Spinal cord (tissue), 10 donors: ENCODE results near the gene NPC1L1. TPM values are rescaled to one million over a fixed set of nuclear protein-coding genes. Genes with fewer than 3 reads are reported as not detected.

ENCODE experiments used
- DNase-seq, 6 donors: peaks; one replicate each; pipeline versions ENCODE4 v3.0.0 to v3.0.0-alpha.2; 2013 to 2015; ENCODE audit warnings: low spot score in 6 of 6, low read depth in 4 of 6
- H3K27ac ChIP-seq: one replicate; pipeline ENCODE4 v1.5.1; 2013; ENCODE audit warnings: low read depth, low read length, control low read depth
- H3K27me3 ChIP-seq: one replicate; pipeline ENCODE4 v1.6.1; 2013; ENCODE audit warnings: low read length; ENCODE audit not compliant: control insufficient read depth, insufficient read depth
- H3K36me3 ChIP-seq: one replicate; pipeline ENCODE4 v1.6.1; 2013; ENCODE audit warnings: low read length; ENCODE audit not compliant: control insufficient read depth, insufficient read depth
- H3K4me1 ChIP-seq: one replicate; pipeline ENCODE4 v1.6.1; 2013; ENCODE audit warnings: low read length; ENCODE audit not compliant: control insufficient read depth, insufficient read depth
- H3K4me3 ChIP-seq: one replicate; pipeline ENCODE4 v1.5.1; 2013; ENCODE audit warnings: low read depth, low read length, control low read depth
- H3K9me3 ChIP-seq: one replicate; pipeline ENCODE4 v1.6.1; 2013; ENCODE audit warnings: low read length; ENCODE audit not compliant: control insufficient read depth, insufficient read depth
- WGBS: methylation state at CpG from one replicate; pipeline ENCODE4 v1.1.5; 2013; ENCODE audit warnings: missing lambda C conversion rate; ENCODE audit not compliant: insufficient coverage; 5-methylcytosine and 5-hydroxymethylcytosine counted together
- polyA plus RNA-seq, 2 donors: library from polyadenylated mRNA; unstranded; fragments of 120-200 nt; gene quantifications; one replicate each; pipeline ENCODE4 v1.2.1, GENCODE V29; 2013; ENCODE audit not compliant: insufficient read length in 2 of 2
- total RNA-seq, 2 donors: library from RNA; depleted of rRNA in 1 of 2; stranded (reverse); fragments of 120-200 nt in 1 of 2; fragments of >200 nt in 1 of 2; gene quantifications; one replicate each; pipeline versions ENCODE4 v1.2.3 to v1.2.4, GENCODE V29; 2013 to 2014
- donor health status: healthy.

Gene NPC1L1
- total and polyA plus RNA-seq, 4 donors, result 0.06 to 0.11 (median 0.10) TPM

- Histone ChIP-seq H3K36me3 (peaks cover 61% of the 10 kb centered on the region), H3K9me3 (no peaks in the 10 kb centered on the region), H3K27ac (peak overlapping the region; percentile 84), H3K27me3 (no peaks in the 10 kb centered on the region), H3K4me1 (peaks cover 23% of the 10 kb centered on the region), H3K4me3 (peak overlapping the region; percentile 88)
- no peak for DNase-seq
- WGBS, result 0% methylated on average over 6 of the region's 18 CpGs
Observed at GRCh38 chr7:44574287-44574872, 33.2 kb upstream of the NPC1L1 start.

GRCh38 chr7:44573464-44574286 lies 32.5 kb upstream of the NPC1L1 start, which contains the start of gene DDX56:
Gene DDX56, minus strand, starts transcription at chr7:44573908. Its CDS starts 13 bp downstream, at chr7:44573895.
- peaks cover 23% of the 10 kb centered on the region for H3K4me1 ChIP-seq
- peak within 1 kb of the TSS; percentile 84 for H3K27ac ChIP-seq
- no peaks in the 10 kb centered on the region for H3K27me3 ChIP-seq
- H3K36me3 ChIP-seq, result peaks cover 66% of the 10 kb centered on the region
- WGBS, result under 1% methylated on average over 74 of the region's 74 CpGs
- H3K9me3 ChIP-seq, result no peaks in the 10 kb centered on the region
- H3K4me3 ChIP-seq, result peak within 1 kb of the TSS; percentile 88
- peak; percentile 89 to 99 (median 92) for DNase-seq

- Histone ChIP-seq H3K36me3 (peaks cover 69% of the 10 kb centered on the region), H3K27me3 (no peaks in the 10 kb centered on the region), H3K4me3 (peak overlapping the region; percentile 88), H3K4me1 (peaks cover 23% of the 10 kb centered on the region), H3K27ac (no peak overlapping the region), H3K9me3 (no peaks in the 10 kb centered on the region)
- WGBS, result 82% methylated on average over 4 of the region's 5 CpGs
- DNase-seq, result no peak
Observed at GRCh38 chr7:44572771-44573170, 31.6 kb upstream of the NPC1L1 start.

GRCh38 chr7:44569959-44570358 lies 28.8 kb upstream of the NPC1L1 start:
- Histone ChIP-seq H3K4me3 (no peak overlapping the region), H3K36me3 (peaks cover 79% of the 10 kb centered on the region), H3K4me1 (peaks cover 23% of the 10 kb centered on the region), H3K9me3 (no peaks in the 10 kb centered on the region), H3K27me3 (no peaks in the 10 kb centered on the region), H3K27ac (no peak overlapping the region)
- DNase-seq, result no peak
- 83% methylated on average over 8 of the region's 9 CpGs for WGBS

GRCh38 chr7:44568771-44569560 lies 27.8 kb upstream of the NPC1L1 start:
- peaks cover 13% of the 10 kb centered on the region for H3K4me1 ChIP-seq
- 83% methylated on average over 13 of the region's 17 CpGs for WGBS

GRCh38 chr7:44567884-44568283 lies 26.8 kb upstream of the NPC1L1 start:
- peaks cover 89% of the 10 kb centered on the region for H3K36me3 ChIP-seq
- no peaks in the 10 kb centered on the region for H3K9me3 ChIP-seq
- no peak for DNase-seq
- H3K4me3 ChIP-seq, result no peak overlapping the region
- H3K27me3 ChIP-seq, result no peaks in the 10 kb centered on the region
- 98% methylated on average over 6 of the region's 6 CpGs for WGBS
- peaks cover 7% of the 10 kb centered on the region for H3K4me1 ChIP-seq
- no peak overlapping the region for H3K27ac ChIP-seq

More at GRCh38 chr7:44568771-44569560, 27.8 kb upstream of the NPC1L1 start:
- Histone ChIP-seq H3K27ac (no peak overlapping the region), H3K9me3 (no peaks in the 10 kb centered on the region), H3K4me3 (no peak overlapping the region), H3K36me3 (peaks cover 84% of the 10 kb centered on the region), H3K27me3 (no peaks in the 10 kb centered on the region)
- no peak for DNase-seq

- 92% methylated on average over 5 of the region's 5 CpGs for WGBS
- no peaks in the 10 kb centered on the region for H3K4me1 ChIP-seq
- H3K9me3 ChIP-seq, result no peaks in the 10 kb centered on the region
- H3K36me3 ChIP-seq, result peaks cover 81% of the 10 kb centered on the region
- H3K4me3 ChIP-seq, result no peak overlapping the region
- no peaks in the 10 kb centered on the region for H3K27me3 ChIP-seq
- no peak overlapping the region for H3K27ac ChIP-seq
- DNase-seq, result no peak
Observed at GRCh38 chr7:44566680-44567079, 25.6 kb upstream of the NPC1L1 start.

GRCh38 chr7:44565795-44566559 lies 24.8 kb upstream of the NPC1L1 start:
- Histone ChIP-seq H3K4me3 (no peak overlapping the region), H3K27ac (no peak overlapping the region), H3K4me1 (no peaks in the 10 kb centered on the region), H3K27me3 (no peaks in the 10 kb centered on the region), H3K9me3 (no peaks in the 10 kb centered on the region), H3K36me3 (peaks cover 74% of the 10 kb centered on the region)
- WGBS, result 87% methylated on average over 9 of the region's 16 CpGs
- no peak for DNase-seq
